ENCODE results near the gene AVPR2.

- no peak for TF ChIP-seq POLR2A (IDR thresholded peaks at IDR 0.05; ENCODE audit: low read length)
- no peak for TF ChIP-seq GATA1 (IDR thresholded peaks at IDR 0.05; ENCODE audit: low read depth, low read length)
These were observed 35.1 kb downstream of the AVPR2 start for GRCh38 chrX:153939573-153939972.
